HG03025 (cell line): ENCODE data around the gene DGCR6.
"Not testable (repeated sequence)": the region's sequence is repeated elsewhere in the genome, so short reads cannot be mapped to it uniquely, and the experiment has no call there.

Experiments
- ATAC-seq: cut with Tn5 transposase; IDR thresholded peaks from one replicate; pipeline ENCODE4 v1.9.1; 2021; ENCODE audit warnings: mild to moderate bottlenecking, moderate library complexity; ENCODE audit not compliant: unreplicated experiment, low FRiP score

Gene DGCR6

DNA sequence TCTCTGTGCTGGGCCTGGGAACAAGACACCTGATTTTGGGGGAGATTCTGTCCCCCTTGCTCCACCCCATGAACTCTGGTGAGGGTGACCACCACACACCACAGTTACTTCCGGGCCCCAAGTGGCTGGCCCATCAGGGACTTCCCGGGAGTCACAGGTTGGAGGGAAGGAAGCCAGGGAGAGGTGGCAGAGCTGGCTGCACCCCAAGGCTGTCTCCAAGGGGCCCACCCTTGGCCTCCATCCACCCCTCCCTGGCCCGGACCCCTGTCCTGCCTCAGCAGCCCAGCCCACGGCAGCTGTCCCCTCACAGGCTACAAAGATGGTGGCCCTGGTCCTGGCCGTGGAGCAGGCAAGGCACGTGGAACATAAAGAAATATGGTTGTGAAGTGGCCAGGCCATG, 53.1 kb downstream of the DGCR6 start:
- not testable (repeated sequence) for ATAC-seq

DNA sequence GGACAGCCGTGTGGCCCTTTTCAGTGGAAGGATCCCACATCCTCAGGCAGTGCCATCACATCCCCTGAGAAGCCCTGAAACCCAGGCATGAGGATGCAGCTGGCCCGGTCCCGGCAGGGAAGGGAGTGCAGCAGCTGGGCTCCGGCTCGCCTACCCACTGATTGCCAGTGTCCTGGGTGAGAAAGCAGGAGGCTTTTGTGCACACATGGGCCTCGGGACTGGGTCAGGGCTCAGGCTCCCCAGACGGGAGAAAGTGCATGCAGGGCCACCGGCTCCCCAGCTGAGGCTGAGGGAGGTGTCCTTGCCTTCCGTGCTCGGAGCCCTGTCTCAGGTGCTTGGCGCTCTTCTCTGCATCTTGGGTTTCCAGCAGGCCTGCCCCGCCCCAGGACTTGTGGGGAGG, 53.6 kb downstream of the DGCR6 start:
- ATAC-seq = not testable (repeated sequence)

DNA sequence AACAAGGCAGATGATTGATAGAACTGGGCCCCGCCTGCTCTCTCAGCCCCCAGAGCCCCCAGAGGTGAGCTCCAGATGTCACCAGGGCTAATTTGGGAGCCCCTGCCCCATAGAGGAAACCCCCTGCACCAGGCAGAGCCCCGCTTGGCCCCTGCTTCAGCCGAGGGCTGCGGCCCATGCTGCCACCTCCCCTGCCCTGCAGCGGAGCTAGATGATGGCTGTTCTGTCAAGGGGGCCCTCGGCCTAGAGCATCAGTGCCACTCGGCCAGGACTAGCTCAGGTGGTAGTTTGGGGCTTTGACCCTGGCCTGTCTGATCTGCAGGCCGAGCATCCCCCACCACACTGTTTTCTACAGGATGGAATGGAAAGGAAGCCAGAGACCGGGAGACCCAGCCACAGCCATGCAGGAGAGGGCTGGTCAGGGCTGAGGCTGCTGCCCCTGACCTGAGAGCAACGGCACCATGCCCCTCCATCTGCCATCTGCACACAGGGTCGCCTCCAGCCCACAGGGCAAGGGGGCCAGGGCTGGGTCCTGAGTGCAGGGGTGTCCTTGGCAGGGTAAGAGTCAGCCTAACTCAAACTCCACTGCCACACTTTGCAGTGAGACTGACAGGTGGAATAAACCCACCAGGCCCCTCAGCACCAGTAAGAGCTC, 54.2 kb downstream of the DGCR6 start:
- not testable (repeated sequence) for ATAC-seq

DNA sequence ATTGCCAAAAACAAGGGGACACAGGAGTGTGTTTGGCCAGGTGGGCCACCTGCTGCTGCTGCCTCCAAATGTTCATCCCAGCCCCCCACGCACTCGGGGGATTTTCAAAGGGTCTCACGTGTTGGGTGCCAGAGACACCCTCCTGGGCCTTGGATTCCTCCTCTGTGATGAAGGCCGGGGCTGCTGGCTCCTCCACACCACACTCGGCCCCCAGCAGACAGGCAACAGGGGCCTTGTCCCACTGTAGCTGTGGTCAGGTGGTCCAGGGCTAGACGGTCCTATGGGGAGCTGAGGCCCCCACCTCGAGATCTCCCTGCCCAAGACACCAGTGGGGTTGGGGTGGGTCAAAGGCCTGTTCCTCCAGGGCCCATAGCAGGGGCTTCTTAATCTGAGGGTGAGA, 55.1 kb downstream of the DGCR6 start:
- not testable (repeated sequence) for ATAC-seq
